SKM-1 (cell line): Measurements from ENCODE around the gene MYO1B.

Source experiments
- DNase-seq: peaks from one replicate; lab custom pipeline; 2025; ENCODE audit not compliant: unreplicated experiment; lab: John Stamatoyannopoulos, UW

The MYO1B gene

DNA sequence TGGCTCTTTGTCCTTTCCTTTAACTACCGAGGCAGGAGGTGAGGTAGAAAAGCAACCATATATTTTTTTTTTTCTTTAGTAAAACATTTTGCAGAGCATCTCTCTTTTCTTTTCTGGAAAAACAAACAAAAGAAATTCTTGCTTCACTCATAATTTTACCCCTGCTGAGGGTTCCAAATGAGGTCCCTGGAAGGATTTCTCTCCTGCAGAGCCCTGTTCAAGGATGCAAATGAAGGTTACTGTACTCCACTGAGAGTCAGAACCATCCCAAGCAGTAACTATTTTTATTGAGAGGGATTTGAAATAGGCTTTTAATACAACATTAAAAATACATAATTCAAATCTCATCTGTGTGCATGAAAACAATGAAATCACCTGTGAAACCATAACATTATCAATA, 19.5 kb upstream of the MYO1B start:
- no peak for DNase-seq

DNA sequence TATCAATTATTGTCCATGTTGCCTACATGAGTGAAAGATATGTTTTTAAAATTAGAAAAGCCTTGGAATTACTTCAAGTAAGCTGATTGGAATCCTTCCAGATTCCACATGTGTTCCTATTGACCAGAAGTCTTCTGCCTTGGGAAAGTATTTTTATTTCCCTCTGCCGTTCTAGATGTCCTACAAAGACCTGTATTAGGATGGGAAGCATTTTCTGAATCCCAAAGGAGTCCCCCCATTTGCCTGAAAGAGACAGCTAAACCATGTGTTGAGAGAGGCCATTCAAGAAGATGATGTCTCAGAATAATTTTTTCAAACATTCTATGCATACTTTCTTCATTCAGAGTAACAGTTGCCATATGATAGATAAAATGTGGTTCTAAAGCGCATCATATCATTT, 19.0 kb upstream of the MYO1B start:
- DNase-seq = no peak

DNA sequence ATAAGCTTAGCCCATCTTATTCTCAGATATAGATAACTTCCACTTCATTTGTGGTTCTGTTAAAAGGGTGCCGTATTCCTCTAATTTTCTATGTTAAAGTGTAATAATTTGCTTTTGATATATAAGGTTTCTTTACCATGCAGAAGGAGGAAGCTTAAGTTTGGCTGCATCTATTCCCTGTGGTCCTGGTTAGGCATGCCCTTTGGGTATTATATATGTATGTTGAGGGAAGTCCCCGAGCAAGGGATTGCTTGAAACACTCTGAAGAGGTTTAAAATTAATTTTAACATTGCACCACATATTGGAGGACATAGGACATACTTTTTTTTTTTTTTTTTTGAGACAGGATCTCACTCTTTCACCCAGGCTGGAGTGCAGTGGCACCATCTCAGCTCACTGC, 16.9 kb upstream of the MYO1B start:
- DNase-seq = no peak

DNA sequence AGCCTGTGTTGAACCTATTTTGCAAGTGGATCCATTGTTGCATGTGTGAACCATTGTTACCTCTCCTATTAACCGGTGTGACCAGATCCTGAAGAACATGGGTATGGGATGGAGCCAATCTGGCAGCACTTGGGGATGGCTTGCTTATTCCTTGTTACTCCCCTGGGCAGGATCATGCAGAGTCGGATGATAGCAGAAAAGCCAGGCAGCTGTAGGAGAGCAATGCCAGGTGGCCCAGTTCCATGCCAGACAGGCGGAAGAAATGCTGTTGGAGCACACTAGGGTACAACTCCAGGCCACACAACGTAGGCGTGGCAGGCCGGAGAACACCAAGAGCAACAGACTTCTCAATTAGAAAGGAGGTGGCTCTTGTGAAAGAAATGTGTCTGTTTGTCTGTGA, 16.3 kb upstream of the MYO1B start:
- no peak for DNase-seq

DNA sequence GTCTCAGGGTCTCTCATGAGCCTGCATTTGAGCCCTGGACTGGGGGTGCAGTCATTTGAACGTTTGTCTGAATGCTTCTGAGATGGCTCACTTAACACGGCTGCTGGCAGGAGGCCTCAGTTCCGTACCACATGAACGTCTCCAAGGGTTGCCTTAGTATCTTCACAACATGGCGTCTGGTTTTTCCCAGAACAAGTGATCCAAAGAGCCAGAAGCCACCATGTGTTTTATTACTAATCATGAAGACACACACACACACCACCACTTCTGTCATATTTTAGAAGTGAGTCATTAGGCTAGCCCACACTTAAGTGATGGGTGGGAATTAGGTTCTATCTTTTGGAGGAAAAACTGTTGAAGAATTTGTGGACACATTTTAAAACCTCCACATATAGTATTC, 15.0 kb upstream of the MYO1B start:
- no peak for DNase-seq

DNA sequence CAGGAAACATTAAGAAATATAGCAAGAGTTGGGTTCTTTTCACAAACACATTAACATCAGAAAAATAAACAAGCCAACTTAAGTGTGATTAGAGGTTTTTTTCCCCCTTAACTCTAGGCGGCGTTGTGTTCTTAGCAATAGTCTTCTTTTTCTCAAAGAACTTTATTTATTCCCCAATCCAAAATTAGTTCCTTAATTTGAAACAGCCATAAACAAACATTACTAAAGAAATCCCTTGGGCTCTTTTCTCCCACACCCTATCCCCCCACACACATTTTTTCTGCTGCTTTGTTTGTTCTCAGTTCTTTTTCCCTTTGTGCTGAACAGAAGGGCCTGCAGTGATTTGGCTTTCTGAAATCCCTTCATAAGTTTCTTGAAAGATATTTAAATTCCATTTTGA, 13.2 kb upstream of the MYO1B start:
- DNase-seq = no peak

DNA sequence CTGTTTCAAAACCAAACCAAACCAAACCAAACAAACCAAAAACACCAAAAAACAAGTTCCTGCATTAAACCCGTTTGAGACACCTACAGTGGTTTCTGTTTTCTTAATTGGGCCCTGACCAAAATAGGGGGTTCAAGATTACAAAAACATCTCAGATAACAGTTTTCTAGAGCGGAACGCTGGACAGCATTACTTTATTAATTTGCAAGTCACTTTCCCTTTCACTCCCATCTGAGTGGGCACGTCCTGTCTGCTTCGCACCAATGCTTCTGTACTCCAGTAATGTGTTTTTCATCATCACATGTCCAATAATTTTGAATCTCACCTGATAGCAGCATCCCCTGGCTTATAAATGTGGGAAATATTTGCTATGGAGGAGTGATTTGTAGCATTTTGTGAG, 11.7 kb upstream of the MYO1B start:
- DNase-seq = no peak

DNA sequence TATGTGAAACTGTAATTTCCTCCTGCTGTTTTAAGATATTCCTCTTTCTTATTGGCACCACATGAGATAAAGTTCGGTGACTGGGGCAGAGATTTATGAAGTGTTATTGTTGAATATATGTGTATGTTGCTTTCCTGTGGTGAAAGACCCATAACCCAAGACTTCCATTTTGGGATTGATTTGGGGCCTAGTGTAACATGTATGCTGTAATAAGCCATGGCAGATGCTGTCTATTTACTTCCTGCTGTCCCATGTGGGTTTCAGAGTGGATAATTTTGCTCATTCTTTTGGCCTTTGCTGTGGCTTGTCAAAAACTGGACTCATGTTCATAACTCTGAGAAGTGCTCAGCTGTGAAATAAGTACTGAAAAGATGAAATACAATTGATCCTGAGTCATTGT, 10.8 kb upstream of the MYO1B start:
- DNase-seq = no peak

DNA sequence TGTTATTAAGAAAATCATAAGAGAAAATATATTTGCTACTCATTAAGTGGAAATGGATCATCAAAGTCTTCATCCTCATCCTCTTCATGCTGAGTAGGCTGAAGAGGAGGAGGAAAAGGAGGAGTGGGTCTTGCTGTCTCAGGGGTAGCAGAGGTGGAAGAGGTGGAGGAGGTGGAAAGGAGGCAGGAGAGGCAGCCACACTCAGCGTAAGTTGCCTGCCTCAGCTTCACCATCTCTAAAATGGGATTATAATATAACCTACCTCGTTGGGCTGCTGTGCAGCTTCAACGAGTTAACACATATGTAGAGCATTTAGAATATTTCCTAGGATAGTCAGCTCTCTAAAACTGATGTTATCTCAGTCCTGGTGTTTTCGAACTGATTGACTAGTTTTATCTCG, 4.3 kb upstream of the MYO1B start:
- no peak for DNase-seq

DNA sequence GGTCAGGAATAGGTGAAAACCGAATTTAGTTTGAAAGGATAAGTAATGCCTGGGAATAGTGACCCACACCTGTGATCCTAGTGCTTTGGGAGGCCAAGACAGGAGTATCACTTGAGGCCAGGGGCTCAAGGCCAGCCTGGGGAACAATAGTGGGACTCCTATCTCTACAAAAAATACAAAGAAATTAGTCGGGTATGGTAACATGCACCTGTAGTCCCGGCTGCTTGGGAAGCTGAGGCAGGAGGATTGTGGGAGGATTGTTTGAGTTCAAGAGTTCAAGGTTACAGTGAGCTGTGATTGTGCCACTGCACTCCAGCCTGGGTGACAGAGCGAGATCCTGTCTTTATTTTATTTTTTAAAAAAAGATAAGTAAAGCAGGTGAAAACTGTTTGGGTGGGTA, 3.8 kb upstream of the MYO1B start:
- no peak for DNase-seq

DNA sequence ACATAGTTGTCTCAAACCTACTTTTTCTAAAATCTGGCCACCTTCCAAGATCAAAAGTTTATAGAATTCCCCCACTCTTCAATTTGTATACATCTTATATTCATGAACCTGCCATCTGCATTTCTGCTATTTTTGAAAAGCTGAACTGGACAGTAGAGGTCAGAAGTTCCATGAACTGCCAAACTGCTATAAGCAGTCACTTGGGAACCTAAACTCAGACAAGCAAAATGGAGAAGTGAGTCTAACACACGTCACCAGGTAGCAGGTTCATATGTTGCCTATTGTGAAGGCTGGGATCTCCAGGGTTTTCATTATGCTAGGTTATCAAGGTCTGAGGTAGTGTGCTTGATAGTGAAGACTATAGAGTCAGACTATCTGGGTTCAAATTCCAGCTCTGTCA, 2.0 kb upstream of the MYO1B start:
- DNase-seq = no peak

DNA sequence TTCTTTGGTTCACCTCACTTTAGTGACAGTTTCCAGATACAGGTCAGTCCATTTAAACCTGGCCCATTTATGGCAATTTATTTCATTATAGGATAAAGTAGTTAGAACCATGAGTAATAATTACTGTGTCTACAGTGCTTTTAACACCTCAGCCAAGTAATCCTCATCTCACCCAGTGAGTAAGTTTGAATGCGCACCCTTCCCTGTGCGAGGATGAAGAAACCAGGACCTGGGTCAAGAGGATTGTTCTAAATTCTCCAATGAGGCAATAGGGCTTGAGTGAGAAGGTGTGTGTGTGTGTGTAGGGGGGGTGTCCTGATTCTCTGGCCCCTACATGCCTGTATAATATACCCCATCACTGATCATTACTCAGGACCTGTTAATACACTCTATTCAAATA, 854 bp upstream of the MYO1B start:
- DNase-seq = no peak

DNA sequence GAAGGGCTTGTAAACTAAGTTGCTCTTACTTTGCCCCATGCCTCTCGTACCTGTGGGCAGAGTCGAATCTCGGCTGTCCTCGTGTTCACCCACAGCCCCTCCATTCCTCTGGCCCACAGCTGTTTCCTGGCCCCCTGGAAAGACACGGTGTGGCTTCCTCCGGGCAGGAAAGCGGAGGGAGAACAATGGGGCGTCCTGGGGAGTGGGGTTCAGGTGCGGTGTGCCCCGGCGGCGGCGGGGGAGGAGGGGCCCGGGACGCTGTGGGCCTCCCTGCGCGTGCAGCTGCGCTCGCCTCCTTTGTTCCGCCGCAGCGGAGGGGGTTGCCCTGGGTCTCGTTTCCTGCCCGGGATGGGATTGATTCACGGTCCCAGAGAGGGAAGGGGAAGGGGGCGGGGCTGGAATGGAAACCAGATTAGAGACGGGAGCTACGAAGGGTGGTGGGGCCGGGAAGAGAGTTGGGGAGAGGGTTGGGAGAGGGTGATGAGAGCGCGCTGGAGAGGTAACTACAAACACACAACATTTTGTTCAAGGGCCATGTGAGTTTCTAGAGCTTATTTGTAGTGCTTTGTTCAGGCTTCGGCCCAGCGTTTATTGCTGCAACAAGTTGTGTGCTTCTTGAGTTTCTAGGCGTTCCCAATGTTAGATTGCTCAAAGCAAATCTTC, 796 bp downstream of the MYO1B start:
- no peak for DNase-seq

DNA sequence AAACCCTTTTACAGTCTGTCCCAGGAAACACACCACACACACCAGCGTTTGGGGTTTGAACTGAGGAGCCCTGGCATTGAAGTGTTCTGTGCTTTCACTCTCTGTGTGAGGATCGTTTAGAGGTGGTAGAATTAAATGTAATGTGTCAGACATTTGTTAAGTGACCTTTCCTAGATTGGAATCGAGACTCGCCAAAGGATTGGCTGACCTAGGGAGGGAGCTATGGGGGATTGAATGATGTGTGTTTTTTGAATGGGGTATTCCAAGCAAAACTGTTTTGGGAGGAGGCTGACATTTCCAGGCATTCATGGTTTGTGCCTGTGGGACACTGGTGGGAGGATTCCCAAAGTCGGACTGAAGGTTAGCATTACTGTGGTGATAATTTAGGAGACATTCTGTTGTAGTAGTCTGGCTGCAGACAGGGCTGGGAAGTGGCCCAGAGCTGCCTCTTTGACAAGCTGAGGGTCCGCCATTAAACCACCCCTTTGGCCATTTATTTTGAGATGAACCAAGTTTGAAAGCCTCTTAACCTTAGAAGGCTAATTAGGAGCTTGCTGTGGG, 1.7 kb downstream of the MYO1B start:
- DNase-seq = no peak

DNA sequence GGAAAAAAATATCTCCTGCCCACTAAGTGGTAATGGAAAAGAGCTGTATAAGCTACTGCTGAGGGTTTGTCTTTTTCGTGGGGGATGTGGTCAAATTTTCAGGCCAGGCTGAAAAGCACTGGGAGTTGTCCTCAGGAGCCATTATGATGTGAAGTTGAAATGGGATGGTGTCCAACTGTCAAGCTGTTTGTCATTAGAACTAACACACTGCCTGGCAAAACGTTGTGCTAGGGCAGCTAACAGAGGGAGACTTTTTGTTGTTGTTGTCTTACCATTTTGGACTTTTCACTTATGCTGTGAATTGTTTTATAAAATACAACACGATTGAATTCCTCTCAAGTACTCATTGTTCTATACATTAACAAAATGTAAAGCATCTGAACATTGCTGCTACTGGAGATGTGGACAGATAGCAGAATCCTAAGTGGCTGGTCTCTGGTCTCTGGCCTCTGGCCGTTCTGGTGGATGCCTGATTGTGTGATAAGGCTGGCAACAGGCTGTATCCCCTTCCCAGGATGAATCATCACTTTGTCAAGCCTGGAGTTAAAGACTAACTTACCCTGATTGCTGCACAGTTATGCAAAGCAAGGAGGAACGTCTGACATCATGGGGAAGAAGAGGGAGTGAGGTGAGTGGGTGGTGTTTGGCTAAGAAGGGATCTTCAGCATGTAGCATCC, 2.3 kb downstream of the MYO1B start:
- no peak for DNase-seq

DNA sequence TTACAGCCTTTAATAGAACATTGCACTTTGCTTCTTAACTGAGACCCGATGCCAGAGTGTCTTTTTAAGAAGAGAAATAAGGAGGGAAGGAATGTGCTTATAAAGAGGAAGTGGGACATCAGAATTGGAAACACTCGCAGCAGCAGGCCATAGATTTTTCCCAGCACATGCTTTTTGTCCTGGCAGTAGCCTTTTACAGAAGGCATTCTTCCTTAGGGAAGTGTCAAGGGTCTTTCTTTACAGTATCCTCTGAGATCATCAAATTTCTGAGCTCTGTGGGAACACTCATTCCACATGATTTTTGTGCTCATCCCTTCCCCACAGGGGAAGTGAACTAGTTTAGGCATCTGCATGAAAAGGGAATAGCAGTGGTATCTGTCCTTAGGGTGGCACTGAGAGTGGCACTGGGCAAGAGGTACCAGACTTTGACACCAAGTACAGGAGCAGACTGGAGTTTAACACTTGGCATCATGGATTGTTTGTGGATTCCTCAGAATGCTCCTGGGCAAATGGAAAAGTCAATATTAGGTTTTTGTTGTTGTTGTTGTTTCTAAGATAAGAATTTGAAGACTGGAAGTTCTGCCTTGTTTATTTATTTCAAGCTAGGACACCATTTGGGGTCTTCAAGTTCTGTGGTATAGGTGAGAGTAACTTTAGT, 4.1 kb downstream of the MYO1B start:
- no peak for DNase-seq

DNA sequence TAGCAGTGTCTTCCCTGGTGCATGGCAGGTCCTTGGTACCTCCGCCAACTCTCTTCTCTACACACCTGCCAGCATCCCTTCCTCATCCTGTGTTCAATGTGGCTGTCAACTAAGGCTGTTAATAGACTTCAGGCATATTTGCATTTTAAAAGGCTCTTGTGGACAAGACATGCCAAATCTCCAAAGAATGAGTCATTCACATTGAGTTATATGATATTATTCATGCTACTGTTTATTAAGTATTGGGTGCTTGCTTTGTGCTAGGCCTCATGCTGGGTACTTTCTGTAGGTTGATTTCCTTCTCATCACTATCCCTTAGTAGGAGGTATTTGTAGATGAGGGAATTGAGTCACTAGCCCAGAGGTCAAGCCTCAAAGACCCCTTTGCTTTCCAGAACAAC, 5.2 kb downstream of the MYO1B start:
- no peak for DNase-seq

DNA sequence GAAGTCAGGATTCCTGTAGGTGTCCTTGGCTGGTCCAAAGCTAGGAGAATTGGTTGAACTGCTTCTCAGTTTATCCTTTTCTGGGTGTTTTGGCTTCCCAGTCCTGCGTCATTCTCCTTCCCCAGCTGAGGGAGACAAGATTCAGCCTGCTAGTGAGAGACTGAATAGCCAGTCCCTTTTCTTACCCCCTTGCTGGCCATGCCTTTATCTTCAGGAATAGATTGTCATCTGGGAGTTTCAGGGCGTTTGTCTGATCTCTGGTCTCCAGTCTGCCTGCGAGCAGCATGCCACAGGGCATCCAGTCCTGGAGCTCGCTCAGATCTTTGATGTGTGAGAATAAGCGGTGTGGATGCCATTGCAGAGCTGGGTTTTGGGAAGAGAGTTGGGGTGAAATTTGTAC, 5.8 kb downstream of the MYO1B start:
- DNase-seq = no peak

DNA sequence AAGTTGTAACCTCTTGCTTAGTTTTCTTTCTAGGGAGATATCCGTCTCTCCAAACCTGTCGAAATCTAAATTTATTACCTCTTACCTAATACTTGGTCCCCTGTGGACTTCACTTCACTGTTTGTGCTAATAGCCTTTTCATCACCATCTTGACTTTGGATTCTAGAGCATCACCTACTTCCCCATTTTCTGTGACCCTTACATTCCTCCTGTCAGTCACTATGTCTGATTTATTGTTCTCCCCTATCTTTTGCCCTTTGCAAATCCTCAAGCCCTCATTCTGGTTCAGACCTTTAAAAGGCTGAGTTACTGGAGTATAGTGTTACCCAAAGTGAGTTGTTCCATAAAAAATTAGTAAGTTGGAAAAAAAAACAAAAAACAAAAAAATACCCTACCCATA, 7.5 kb downstream of the MYO1B start:
- no peak for DNase-seq

DNA sequence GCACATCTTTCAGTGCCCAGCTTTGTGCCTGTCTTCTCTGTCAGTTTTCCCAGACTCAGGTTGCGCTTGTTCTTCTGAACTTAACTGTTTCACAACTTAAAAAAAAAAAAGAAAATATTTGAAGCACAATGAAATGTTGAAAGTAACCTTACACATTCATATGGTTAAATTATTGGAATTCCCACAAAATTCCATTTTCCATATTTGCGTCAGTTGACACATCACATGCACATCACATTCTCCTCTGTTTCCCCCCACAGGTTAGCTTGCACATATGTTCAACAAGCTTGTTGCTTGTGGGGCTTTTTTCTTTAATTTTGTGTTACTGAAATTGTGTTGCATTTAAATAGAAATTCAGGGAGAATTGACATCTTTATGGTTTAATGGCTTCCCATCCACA, 8.3 kb downstream of the MYO1B start:
- no peak for DNase-seq

DNA sequence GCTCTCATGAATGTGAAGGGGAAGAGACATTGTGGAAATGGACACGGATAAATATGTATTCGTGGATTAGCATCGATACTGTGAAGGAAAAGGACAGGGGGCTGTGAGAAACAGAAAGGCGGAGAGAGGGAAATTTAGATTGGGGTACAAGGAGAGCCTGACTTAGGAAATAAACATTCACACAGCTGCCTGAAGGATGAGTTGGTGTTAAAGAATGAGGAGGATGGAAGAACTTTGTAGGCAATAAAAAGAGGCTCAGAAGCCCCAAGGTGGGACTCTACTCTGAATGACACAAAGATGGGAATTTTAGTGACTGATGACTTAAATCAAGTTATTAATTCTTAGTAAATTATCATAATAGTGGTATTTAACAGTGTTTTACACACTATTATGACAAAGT, 10.1 kb downstream of the MYO1B start:
- DNase-seq = no peak

DNA sequence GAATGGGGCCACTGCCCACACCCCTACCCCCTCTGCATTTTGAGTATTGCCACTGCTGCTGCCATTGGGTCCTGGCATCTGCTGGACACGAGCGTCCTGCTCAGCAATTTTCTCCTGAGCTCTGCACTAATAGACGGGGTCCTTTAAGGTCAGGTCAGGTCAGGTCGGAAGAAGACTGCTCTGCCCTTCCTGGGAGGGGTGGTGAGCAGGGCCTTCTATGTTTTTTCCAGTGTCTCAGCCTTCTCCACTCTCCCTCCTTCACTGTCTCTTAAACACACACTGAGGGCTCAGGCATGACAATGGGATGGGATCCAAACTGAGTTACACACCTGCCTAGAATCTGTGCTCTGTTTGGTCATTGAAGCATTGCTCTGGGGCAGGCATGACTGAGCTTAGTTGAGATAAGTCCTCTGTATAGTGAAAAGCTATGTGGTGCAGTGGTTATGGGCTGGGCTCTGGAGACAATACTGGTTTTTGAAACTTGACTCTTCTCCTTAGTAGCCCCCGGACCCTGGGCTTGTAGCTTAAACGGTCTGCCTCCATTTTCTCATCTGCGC, 10.6 kb downstream of the MYO1B start:
- DNase-seq = no peak
